ELR (cell line): ENCODE results near the gene DLG2.
"Not testable (repeated sequence)": the region's sequence is repeated elsewhere in the genome, so short reads cannot be mapped to it uniquely, and the experiment has no call there.

ENCODE experiments used
- DNase-seq: peaks from one replicate; pipeline ENCODE4 v3.0.0-alpha.2; 2015; ENCODE audit warnings: low read depth

Gene DLG2

DNA sequence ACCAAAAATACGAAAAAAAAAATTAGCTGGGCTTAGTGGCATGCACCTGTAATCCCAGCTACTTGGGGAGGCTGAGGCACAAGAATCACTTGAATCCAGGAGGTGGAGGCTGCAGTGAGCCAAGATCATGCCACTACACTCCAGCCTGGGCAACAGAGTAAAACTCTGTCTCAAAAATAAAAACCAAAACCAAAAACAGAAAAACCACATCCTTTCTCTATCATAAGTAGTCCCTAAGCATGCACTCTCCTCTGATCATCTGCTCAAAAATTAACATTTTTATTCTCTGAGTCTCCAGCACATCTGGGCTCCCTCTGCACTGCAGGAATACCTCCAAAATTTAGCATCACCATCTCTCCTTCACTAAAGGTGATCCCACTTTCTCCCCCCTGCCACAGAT lies 516.9 kb downstream of the DLG2 start:
- DNase-seq = not testable (repeated sequence)

DNA sequence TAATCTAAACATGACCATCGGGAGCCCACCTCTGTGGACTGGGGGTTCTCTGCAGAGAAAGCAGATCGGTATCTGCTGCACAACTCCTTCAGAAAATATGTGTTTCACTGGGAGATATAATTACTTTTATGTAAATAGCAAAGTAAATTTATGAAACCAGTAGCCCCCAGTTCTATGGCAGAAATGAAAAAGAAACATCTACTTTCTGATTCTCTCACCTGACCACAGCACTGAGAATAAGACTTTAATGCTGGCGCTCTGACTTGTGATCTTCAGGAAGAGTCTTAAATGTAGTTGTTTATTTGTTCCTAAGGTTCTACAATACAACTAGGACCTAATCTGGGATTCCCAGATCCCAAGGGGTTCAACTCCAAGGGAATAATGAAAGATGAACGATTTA lies 518.0 kb downstream of the DLG2 start:
- DNase-seq = no peak

DNA sequence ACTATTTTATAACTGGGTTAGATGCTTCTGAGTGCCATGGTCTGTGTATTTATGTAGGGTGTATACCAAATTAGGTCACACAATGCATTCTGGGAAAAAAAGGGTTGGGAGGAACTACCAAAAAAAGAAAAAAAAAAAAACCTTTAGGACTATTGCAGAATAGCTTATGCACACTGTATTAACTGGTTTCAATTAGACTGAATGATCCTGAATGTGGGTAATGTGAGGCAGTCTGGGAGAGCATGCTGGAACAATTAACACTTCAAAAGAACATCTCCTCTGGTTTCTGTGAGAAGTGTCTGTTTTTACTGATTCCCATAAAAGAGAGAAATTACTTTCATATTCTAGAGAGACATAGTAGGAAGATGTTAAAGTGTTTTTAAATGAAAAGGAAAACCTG lies 521.3 kb downstream of the DLG2 start:
- DNase-seq = no peak

DNA sequence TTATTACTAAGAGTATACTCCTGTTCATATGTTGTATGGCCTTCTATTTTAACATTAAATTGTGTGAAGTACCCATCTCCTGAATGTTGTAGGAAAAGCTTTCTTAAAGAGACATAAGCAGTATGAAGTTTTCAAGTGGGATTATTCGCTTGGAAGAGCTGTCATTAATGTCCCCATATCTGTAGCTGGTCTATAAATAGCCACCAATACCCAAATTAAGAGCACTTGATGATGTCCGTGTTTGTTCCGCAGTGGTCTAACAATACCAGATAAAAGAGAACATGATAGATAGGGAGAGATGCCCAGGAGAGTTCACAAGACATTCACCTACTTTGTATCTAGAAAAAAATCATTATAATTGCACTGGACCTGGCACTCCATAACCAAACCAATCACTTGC lies 527.6 kb downstream of the DLG2 start:
- DNase-seq = no peak

DNA sequence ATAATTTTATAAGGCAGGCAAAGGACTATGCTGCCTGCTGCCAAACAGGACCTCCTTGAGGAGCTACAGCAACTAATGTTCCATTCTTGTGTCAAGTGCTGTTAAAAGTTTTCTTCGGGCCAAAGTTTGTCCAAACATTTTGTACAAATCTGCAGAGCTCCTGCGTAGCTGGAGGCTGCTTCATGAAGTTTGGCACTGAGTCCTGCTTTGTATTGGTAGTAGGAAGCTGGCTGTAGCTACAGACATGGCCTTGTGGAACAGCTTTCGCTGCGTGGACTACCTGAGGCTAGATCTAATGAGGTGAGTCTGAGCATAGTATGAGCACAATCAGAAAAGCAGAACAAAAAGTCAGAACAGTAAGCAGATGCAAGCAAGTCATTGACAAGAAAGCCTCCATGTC lies 528.1 kb downstream of the DLG2 start:
- DNase-seq = no peak

DNA sequence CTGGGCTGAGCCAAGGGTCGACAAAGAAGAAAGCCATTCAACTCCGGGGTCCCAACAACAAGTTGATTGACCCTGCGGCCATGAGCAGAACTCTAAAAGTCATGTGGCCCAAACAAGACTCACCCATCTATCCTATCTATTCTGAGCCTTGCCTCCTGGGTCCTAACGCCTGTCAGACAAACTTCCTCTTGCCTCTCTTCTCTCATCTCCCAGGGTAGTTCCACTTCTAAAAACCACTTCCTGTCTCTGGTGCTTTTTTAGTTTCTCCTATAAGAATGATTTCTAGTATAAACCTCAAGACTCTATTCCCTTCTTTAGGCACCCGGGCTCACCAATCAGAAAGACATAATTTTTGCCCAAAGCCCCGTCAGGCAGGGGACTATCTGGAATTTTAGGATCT lies 530.2 kb downstream of the DLG2 start:
- DNase-seq = no peak

DNA sequence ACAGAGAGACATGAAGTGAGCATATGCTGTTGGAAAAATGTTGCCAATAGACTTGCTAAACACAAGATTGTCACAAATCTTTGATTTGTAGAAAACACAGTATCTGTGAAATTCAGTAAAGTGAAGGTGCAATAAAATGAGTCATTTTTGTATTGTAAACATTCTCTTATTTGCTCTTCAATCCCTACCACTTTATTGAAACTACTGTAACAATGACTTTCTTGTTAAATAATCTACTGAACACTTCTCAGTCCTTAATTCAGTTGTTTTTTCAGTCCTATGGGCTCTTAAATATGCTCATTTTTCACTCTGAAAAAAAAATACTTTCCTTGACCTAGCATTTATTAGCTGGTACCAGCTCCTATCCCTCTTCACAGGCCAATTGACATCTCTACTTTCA lies 531.9 kb downstream of the DLG2 start:
- DNase-seq = no peak

DNA sequence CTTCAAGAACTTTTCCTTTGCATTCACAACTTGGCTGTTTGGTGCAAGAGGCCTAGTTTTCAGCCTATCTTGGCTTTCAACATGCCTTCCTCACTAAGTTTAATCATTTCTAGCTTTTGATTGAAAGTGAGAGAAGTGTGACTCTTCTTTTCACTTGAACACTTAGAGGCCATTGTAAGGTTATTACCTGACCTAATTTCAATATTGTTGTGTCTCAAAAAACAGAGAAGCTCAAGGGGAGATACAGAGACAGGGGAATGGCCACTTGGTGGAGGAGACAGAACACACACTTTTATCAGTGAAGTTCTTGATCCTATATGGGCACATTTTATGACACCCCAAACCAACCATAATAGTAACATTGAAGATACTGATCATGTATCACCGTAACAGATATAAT lies 532.3 kb downstream of the DLG2 start:
- no peak for DNase-seq

DNA sequence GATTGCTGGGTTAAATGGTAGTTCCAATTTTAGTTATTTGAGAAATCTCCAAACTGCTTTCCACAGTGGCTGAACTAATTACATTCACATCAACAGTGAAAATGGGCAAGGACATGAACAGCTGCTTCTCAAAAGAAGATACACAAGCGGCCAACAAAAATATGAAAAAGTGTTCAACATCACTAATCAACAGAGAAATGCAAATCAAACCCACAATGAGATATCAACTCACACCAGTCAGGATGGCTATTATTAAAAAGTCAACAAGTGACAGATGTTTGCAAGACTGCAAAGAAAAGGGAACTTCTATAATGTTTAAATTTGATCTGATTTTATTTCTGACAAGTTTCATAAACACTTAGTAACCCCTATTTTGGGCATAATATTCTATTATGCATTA lies 537.5 kb downstream of the DLG2 start:
- no peak for DNase-seq

DNA sequence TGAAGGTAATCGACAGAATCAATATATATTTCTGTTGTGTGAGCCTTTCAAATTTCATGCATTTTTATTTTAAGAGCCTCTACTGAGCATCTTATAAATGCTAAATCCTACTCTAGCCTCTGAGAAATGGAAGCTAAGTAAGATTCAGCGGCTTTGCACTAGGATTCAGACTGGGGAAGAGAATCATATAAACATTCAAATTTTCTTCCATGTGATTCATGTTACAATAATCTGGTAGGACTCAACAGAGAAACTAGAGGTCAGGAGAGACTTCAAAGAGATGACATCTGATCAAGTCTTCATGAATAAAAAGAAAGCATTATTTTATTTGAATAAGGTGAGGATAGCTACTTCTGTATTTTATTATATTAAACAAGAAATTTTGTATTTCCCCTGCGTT lies 538.9 kb downstream of the DLG2 start:
- peak; percentile 75 for DNase-seq

DNA sequence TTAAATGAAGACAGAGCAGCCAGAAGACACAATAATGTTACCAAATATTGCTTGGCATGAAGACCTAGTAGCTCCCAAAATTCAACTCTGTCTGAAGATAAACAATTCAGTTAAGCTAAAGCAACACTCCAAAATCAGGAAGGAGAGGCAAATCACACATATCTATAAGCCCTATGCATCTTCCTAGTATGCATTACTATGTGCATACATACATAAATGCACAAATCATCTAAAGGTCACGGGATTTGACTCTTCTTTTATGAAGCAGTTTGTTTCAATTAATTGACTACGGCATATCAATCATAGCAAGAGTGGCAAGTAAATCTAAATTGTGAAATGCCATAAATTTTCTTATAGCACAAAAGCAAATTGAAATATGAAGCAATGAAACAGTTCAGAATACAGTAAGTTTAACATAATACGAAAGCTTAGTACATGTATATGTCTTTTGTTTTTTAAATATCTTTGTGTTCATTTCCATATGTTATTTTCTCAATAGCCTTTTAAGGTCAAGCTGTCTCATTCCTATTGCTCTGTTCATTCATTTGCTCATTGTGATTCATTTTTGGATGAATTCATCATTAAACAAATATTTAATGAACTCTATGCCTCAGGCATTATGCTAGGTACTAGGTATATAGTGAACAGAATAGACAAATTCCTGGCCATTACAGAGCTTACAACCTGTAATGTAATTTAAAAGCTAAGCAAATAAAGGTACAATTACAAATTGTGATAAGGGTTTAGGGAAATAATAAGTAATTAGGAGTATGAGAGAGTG lies 540.5 kb downstream of the DLG2 start:
- peak; percentile 79 for DNase-seq

DNA sequence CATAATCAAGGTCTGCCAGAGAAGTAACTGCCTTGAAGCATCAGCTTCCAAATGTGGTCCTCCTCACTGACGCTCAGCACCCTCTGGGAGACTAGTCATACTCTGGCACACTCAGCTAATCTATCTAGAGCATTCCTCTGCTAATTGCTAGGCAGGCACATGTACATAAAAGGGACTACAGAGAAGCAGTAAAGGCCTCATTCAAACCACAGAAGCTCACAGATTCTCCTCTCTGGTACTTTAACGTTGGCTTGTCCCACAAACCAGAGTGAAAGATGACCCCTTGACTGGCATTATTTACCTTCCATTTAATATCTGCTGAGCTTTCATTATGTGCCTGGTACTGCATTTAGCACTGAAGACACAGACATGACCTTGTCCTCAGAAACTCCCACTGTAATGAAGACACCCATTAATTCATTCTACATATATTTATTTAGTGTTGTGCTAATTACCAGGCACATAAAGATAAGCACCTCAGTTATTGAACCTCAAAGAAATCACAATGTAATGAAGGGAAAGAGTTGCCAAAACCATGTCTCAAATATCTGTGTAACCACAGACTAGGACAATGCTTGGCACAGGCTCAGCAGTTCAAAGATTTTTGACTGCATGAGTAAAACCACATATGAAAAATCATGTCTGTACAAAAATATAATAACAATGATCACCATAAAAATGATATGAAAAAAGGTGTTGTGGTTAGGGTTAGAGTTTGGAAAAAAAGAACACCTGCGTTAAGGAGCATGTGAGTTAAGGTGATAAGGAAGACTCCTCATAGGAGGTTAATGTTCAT lies 550.4 kb downstream of the DLG2 start:
- peak; percentile 11 for DNase-seq

DNA sequence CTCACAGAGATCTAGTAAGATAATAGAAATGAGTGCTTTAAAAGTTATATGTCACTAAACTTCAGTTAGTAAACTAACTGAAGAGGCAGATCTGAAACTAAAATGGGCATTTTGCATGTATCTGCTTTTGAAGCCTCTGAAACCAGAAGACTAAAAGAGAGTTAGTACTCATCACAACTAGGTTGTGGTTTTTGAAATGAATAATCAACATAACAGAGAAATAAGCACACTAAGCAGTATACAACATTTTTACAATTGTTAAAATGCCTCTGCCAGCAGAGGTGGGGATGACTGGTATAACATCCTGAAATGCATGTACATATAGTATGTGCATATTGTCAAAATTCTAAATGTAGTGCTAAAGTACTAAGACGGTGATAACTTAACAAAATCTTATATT lies 564.5 kb downstream of the DLG2 start:
- no peak for DNase-seq

DNA sequence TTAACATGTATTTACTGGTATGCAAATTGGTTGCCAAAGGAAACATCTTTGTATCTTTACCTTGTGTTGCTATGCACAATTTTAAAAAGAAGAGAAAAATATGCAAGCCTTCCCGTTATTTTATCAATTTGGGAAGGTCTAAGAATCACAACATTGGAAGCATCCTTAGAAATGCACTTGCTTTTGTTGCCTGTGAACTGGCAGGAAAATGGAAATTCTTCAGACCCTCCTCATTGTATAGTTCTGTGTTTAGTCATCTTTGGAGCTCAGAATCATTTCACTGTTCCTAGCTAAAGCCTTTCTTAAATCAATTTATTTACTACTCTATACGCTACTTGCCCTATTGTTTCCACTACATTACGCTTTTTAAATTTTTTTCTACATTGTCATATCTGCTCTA lies 574.5 kb downstream of the DLG2 start:
- DNase-seq = peak; percentile 57

DNA sequence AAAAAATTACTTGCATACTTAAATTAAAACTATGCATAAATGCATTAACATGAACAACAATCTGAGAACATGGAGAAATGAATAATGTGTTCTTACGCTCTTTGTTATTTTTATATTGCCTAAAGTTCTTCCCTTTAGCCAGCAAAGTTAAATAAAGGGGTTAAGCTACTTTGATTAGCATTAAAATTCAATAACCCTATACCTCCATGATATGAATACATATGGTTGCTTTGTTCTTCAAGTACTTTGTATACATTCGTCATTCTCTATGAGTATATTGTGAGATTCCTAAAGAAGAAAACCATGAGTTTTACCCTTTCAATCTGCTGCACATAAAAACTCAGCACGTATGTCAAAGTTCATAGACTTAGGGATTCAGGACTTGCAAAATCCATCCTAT lies 578.3 kb downstream of the DLG2 start:
- DNase-seq = no peak

DNA sequence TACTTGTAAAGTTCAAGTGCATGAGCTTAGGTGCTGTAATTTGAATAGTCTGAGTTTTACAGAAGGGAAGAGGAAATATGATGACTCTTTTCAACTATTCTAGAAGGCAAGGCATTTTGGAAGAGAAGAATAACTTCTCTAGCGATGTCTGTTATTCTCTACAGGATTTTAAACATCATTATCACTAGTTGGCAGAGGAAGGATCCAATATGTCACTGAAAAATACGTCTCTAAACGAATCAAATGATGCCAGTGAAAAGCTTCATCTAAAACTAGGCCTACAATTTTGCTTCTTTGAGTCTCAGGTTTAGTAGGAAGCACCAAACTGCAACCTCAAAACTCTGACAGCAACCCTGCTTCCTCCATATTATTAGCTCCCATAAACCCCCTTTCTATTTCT lies 581.4 kb downstream of the DLG2 start:
- no peak for DNase-seq

DNA sequence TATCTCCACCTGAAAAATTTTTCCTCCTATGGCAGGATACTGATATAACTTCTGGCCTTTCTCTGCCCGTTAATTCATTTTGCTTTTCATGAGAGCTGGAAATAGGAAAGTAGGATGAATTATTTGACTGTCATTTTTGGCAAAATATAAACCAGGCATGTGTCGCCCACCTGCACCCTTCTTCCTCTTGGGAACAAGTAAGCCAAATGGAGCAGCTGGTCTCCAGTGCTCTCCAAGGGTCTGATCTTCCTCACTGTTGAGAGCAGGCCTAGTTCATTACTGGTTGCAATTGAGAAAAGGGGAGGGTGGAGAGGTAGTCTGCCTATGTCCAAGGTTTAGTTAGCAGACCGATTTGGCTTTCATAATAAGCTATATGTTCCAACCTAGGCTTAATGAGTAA lies 582.2 kb downstream of the DLG2 start:
- DNase-seq = no peak

DNA sequence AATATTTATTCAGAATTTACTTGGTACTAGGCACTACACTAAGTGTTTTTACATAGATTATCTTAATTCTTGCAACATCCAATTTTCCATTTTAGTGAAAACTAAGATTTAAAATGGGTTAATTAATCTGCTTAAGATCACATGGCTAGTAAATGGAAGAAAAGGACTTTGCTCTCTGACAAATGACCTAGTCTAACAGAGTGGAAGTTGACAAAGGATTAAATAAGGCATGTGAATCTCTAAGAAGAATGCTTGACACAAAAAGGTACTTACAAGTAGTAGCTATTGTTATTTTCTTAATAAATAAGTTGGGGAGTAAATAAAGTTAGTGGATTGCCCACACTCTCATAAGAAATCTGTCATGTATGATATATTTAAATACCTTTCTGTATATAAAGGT lies 584.8 kb downstream of the DLG2 start:
- no peak for DNase-seq

DNA sequence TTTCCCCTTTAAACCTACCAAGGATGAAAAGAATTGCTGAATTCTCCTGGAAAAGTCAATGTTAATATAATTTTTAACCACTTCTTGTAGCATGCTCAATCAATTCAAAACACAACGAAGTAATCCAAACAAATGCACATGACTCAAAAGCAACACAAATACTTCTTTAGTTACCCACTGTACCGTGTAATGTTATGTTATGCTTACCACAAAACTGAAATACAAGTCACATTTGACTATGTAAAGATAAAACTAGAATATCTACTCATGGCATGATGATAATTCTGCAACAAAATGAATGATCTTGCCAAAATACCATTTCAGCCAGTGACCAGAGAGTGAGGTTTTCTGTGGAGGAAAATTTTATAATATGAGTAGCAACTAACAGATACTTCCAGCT lies 587.0 kb downstream of the DLG2 start:
- peak; percentile 40 for DNase-seq

DNA sequence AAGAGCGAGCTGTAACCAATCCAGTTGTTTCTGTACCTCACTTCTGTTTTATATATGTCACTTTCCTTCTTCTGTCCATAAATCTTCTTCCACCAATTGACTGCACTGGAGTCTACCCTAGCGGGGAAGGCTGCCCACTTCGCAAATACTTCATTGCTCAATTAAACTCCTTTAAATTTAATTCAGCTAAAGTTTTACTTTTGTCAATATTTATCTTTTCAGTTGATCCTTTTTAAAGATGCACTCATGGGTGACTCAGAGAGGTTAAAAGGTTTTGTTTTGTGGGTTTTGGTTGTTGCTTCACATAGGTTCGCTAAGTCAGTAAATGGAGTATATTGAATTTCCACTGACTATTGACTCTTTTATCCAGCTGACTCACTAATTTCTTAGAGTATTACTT lies 597.2 kb downstream of the DLG2 start:
- peak; percentile 69 for DNase-seq

DNA sequence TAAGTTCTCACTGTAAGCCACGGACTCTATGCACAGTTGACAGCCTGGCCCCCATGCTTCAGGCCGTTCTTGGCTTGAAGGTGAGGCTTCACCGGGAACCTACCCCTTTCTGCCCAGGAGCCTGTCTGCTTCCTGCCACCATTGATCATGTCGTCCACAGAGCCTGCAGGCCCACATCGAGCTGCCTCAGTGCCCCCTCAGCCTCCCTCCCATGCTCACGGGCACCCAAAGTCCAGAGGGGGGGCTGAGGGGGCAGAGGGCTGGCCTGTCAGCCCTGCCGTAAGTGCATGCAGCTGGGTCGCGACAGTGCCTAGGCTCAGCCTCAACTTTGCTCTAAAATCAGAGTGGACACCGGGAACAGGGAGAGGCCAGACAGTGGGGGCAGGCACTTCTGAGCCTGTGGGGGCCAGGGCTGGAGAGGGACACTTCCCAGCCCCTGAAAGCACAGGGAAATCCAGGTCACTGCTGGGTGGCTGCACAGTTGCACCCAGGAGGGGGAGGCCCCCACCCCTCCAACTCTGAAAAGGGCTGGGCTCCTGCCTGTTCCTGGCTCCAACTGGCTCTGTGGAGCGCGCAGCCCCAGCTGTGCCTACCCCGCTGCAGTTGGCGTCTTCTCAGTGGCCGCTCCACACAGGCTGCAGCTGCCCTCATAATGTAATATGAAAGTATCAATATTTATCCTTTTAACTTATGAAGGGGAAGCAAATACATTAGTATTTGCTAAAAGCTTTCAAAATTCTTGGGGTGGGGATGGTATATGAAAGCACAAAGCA lies 598.6 kb downstream of the DLG2 start:
- no peak for DNase-seq

DNA sequence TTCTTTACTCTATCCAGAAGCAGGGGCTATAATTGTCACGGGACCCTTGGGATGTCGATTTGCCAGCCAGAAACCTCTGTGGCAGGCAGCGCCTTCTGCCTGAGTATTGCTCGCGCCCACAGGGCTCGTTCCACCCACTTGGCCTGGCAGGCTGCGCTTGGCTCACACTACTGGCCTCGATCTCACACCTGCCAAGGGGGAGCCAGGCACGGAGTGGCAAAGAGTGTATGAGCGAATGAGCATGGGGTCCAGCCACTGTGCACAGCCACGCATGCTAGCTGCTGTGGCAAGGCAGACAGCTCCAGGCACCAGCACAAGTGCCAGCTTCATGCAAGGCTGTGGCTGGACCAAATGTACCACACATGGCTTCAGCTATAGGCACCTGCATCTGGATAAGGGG lies 599.8 kb downstream of the DLG2 start:
- DNase-seq = no peak

DNA sequence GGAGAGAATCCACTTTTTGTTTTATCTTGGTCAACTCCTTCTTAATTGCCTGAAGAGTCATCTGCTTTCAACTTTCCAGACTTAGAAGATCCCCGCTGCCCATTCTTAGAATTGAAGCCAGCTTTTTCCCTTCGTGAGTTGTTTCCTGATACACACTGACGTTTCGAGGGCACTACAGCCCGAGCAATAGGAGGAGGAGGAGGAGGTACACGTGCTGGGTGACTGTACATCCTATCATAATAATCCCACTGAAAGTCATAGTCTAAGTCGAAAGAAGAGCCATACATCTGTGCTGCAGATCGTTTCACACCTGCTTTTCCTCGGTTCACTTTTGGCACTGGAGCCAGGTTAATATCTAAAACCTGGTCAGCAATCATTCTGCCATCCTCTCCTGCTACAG lies 606.1 kb downstream of the DLG2 start:
- DNase-seq = peak; percentile 66
